IPS DF 6.9 (cell line): Measurements from ENCODE around the gene SMAD9.

ENCODE experiments used
- DNase-seq: peaks from one replicate; pipeline ENCODE4 v3.0.0-alpha.2; 2013; ENCODE audit warnings: low read depth, low spot score
- H3K27ac ChIP-seq: one replicate; pipeline ENCODE4 v1.5.1; 2013; ENCODE audit warnings: low read length, control low read depth
- H3K27me3 ChIP-seq: 2 replicates; pipeline ENCODE4 v1.6.1; 2013; ENCODE audit warnings: mild to moderate bottlenecking, low read length; ENCODE audit not compliant: control insufficient read depth, insufficient read depth
- H3K36me3 ChIP-seq: 2 replicates; pipeline ENCODE4 v1.6.1; 2013; ENCODE audit warnings: low read length; ENCODE audit not compliant: control insufficient read depth, insufficient read depth
- H3K4me1 ChIP-seq: 2 replicates; pipeline ENCODE4 v1.6.1; 2013; ENCODE audit warnings: low read length; ENCODE audit not compliant: control insufficient read depth, insufficient read depth
- H3K4me3 ChIP-seq: 2 replicates; pipeline ENCODE4 v1.5.1; 2013; ENCODE audit warnings: mild to moderate bottlenecking, low read length
- H3K9me3 ChIP-seq: 2 replicates; pipeline ENCODE4 v1.6.1; 2013; ENCODE audit warnings: low read length, inconsistent platforms; ENCODE audit not compliant: control insufficient read depth, insufficient read depth
- WGBS: extraction: QIAGEN DNeasy Blood & Tissue Kit; methylation state at CpG from one replicate; pipeline ENCODE4 v1.1.7; 2013; ENCODE audit warnings: mixed read lengths, missing lambda C conversion rate; ENCODE audit not compliant: insufficient read length, insufficient coverage; 5-methylcytosine and 5-hydroxymethylcytosine counted together

SMAD9 gene

GRCh38 chr13:36796052-36796451 lies 124.0 kb downstream of the SMAD9 start:
- H3K9me3 ChIP-seq: no peaks in the 10 kb centered on the region
- WGBS: no CpG with 5 or more reads among the region's 3 CpGs
- no peaks in the 10 kb centered on the region for H3K27me3 ChIP-seq
- H3K4me1 ChIP-seq: no peaks in the 10 kb centered on the region
- DNase-seq: no peak
- no peaks in the 10 kb centered on the region for H3K36me3 ChIP-seq
- no peak overlapping the region for H3K4me3 ChIP-seq
- H3K27ac ChIP-seq: no peak overlapping the region

GRCh38 chr13:36795463-36795862 lies 124.6 kb downstream of the SMAD9 start:
- WGBS: no CpG with 5 or more reads among the region's 6 CpGs
- Histone ChIP-seq H3K36me3 (no peaks in the 10 kb centered on the region), H3K9me3 (no peaks in the 10 kb centered on the region), H3K27ac (no peak overlapping the region), H3K4me1 (no peaks in the 10 kb centered on the region), H3K4me3 (no peak overlapping the region), H3K27me3 (no peaks in the 10 kb centered on the region)
- DNase-seq: peak; percentile 70
